Measurements from ENCODE around the gene PLA2R1. TPM values are rescaled to one million over a fixed set of nuclear protein-coding genes. Genes with fewer than 3 reads are reported as not detected.
A peak's percentile ranks its signal among the peaks of the same experiment; 100 is the strongest.

The PLA2R1 gene
- total and polyA plus RNA-seq, 10 of the 15 experiments (the other 5 are each of a cell fraction or from before 2014, with no cell fraction given) = 0.01 to 0.05 (median 0.02) TPM; not detected in 6

GRCh38 chr2:159900343-159900742 is 162.1 kb downstream of the PLA2R1 start (continued):
- TF ChIP-seq, protein P1, sequence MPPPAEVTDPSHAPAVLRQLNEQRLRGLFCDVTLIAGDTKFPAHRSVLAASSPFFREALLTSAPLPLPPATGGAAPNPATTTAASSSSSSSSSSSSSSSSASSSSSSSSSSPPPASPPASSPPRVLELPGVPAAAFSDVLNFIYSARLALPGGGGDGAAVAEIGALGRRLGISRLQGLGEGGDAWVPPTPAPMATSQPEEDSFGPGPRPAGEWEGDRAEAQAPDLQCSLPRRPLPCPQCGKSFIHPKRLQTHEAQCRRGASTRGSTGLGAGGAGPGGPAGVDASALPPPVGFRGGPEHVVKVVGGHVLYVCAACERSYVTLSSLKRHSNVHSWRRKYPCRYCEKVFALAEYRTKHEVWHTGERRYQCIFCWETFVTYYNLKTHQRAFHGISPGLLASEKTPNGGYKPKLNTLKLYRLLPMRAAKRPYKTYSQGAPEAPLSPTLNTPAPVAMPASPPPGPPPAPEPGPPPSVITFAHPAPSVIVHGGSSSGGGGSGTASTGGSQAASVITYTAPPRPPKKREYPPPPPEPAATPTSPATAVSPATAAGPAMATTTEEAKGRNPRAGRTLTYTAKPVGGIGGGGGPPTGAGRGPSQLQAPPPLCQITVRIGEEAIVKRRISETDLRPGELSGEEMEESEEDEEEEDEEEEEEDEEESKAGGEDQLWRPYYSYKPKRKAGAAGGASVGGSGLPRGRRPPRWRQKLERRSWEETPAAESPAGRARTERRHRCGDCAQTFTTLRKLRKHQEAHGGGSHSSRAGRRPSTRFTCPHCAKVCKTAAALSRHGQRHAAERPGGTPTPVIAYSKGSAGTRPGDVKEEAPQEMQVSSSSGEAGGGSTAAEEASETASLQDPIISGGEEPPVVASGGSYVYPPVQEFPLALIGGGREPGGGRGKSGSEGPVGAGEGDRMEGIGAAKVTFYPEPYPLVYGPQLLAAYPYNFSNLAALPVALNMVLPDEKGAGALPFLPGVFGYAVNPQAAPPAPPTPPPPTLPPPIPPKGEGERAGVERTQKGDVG (CRISPR knock-in tag; IDR thresholded peaks at IDR 0.05) = no peak
- no peak for TF ChIP-seq SRF (IDR thresholded peaks at IDR 0.05; ENCODE audit: low read depth in 2 of 2, low read length in 2 of 2)
- no peak for TF ChIP-seq SMAD5 (IDR thresholded peaks at IDR 0.05; ENCODE audit: low read depth)
- TF ChIP-seq HDGF (IDR thresholded peaks at IDR 0.05) = no peak
- TF ChIP-seq E2F4 (IDR thresholded peaks at IDR 0.05; ENCODE audit: low read depth, low read length) = no peak
- TF ChIP-seq, protein P2, sequence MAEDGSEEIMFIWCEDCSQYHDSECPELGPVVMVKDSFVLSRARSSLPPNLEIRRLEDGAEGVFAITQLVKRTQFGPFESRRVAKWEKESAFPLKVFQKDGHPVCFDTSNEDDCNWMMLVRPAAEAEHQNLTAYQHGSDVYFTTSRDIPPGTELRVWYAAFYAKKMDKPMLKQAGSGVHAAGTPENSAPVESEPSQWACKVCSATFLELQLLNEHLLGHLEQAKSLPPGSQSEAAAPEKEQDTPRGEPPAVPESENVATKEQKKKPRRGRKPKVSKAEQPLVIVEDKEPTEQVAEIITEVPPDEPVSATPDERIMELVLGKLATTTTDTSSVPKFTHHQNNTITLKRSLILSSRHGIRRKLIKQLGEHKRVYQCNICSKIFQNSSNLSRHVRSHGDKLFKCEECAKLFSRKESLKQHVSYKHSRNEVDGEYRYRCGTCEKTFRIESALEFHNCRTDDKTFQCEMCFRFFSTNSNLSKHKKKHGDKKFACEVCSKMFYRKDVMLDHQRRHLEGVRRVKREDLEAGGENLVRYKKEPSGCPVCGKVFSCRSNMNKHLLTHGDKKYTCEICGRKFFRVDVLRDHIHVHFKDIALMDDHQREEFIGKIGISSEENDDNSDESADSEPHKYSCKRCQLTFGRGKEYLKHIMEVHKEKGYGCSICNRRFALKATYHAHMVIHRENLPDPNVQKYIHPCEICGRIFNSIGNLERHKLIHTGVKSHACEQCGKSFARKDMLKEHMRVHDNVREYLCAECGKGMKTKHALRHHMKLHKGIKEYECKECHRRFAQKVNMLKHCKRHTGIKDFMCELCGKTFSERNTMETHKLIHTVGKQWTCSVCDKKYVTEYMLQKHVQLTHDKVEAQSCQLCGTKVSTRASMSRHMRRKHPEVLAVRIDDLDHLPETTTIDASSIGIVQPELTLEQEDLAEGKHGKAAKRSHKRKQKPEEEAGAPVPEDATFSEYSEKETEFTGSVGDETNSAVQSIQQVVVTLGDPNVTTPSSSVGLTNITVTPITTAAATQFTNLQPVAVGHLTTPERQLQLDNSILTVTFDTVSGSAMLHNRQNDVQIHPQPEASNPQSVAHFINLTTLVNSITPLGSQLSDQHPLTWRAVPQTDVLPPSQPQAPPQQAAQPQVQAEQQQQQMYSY (CRISPR knock-in tag; IDR thresholded peaks at IDR 0.05) = no peak
- TF ChIP-seq FOXK2 (IDR thresholded peaks at IDR 0.05) = no peak
- peak; percentile 78 for TF ChIP-seq ZNF687 (IDR thresholded peaks at IDR 0.05)
- peak; percentile 24; the same call in 1 of the 2 replicates for TF ChIP-seq MTA3 (IDR thresholded peaks at IDR 0.05; ENCODE audit: borderline replicate concordance, low read length)
- TF ChIP-seq SMAD1 (IDR thresholded peaks at IDR 0.05; ENCODE audit: low read depth, partially characterized antibody) = no peak
- TF ChIP-seq PAX5 (IDR thresholded peaks at IDR 0.05; ENCODE audit: borderline replicate concordance, low read depth, low read length) = no peak
- no peak for TF ChIP-seq ZBED1 (IDR thresholded peaks at IDR 0.05; ENCODE audit: borderline replicate concordance)
- no peak for TF ChIP-seq RAD21 (IDR thresholded peaks at IDR 0.05; ENCODE audit: insufficient read depth, low read depth, low read length)
